Measurements from ENCODE around the gene PRPF8.

DNA sequence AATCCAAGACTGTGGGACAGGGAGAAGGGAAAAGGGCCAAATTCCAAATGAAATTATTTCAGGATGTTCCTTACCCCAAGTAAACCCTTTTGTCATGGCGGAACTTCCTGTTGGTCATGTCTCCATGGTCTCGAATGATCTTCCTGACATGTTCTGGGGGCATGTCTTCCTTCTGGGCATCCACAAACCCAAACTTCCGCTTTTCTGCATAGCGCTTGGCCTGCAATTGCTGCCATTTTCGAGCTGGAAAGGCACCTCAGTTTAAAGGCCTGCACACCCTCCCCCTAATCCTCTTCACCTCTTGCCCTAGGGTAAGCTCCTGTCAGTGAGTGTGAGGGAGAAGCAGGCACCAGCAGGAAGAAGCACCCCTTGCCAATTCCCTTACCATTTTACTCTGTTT lies 1.2 kb downstream of the PRPF8 start:
- TF ChIP-seq BRCA1 (IDR thresholded peaks at IDR 0.05; ENCODE audit: low read depth, low read length), result no peak
- TF ChIP-seq EP300 (IDR thresholded peaks at IDR 0.05; ENCODE audit: borderline replicate concordance in 1 of 2, low read depth in 2 of 2, low read length in 2 of 2), result no peak
- no peak for TF ChIP-seq ZNF274 (IDR thresholded peaks at IDR 0.05; ENCODE audit: borderline replicate concordance, extremely low read depth, low read length)
- no peak for TF ChIP-seq TAF1 (IDR thresholded peaks at IDR 0.05; ENCODE audit: low read depth, low read length)
- TF ChIP-seq, protein P1, sequence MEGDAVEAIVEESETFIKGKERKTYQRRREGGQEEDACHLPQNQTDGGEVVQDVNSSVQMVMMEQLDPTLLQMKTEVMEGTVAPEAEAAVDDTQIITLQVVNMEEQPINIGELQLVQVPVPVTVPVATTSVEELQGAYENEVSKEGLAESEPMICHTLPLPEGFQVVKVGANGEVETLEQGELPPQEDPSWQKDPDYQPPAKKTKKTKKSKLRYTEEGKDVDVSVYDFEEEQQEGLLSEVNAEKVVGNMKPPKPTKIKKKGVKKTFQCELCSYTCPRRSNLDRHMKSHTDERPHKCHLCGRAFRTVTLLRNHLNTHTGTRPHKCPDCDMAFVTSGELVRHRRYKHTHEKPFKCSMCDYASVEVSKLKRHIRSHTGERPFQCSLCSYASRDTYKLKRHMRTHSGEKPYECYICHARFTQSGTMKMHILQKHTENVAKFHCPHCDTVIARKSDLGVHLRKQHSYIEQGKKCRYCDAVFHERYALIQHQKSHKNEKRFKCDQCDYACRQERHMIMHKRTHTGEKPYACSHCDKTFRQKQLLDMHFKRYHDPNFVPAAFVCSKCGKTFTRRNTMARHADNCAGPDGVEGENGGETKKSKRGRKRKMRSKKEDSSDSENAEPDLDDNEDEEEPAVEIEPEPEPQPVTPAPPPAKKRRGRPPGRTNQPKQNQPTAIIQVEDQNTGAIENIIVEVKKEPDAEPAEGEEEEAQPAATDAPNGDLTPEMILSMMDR (IDR thresholded peaks at IDR 0.05; ENCODE audit: control extremely low read depth in 1 of 3, insufficient read depth in 1 of 3, low read depth in 1 of 3, low read length in 3 of 3), result no peak
- no peak for TF ChIP-seq ATF3 (IDR thresholded peaks at IDR 0.05; ENCODE audit: insufficient read depth, low read depth, low read length)
- no peak for TF ChIP-seq NRF1 (IDR thresholded peaks at IDR 0.05; ENCODE audit: low read depth, low read length)
